ENCODE measurements around the gene DNAJB6.
A peak's percentile ranks its signal among the peaks of the same experiment; 100 is the strongest.

DNAJB6 gene

DNA sequence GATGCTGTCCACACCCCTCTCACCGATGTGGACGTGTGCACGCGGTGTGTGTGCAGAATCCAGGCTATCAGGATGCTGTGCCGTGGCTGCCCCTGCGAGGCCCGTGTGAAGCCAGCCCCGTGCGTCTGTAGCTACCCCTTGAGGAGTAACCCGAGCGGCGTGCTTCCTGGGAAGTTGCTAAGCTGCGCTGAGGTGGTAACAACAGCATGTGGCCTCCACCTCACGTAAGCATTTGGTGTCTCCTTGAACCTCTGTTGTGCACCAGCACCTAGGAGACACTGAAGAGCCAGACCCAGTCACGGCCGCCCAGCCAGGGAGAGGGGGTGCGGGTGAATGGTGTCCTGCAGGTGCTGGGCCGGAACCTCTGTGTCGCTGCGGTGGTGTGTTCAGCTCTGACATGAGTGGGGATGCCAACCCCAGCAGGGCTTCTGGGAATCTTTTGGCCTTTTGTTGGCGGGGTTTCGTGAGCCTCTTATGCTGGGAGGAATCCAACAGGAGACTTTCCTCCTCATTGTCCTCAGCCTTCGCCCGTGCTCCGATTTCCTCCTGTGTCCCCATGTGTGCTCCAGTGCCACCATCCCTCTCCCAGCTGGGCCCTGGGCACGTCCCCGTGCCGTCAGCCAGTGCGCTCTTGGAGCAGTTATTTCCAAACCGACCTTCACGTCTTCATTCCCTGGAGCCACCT, 60.4 kb downstream of the DNAJB6 start:
- DNase-seq (ENCODE audit: extremely low read depth, low read depth) = no peak
- TF ChIP-seq CTCF (IDR thresholded peaks at IDR 0.05; ENCODE audit: low read depth, low read length) = no peak

GRCh38 chr7:157397731-157398691, 61.2 kb downstream of the DNAJB6 start:
- peak; percentile 52 for DNase-seq (ENCODE audit: extremely low read depth, low read depth)
- peak; percentile 59 for TF ChIP-seq CTCF (IDR thresholded peaks at IDR 0.05; ENCODE audit: low read depth, low read length)

DNA sequence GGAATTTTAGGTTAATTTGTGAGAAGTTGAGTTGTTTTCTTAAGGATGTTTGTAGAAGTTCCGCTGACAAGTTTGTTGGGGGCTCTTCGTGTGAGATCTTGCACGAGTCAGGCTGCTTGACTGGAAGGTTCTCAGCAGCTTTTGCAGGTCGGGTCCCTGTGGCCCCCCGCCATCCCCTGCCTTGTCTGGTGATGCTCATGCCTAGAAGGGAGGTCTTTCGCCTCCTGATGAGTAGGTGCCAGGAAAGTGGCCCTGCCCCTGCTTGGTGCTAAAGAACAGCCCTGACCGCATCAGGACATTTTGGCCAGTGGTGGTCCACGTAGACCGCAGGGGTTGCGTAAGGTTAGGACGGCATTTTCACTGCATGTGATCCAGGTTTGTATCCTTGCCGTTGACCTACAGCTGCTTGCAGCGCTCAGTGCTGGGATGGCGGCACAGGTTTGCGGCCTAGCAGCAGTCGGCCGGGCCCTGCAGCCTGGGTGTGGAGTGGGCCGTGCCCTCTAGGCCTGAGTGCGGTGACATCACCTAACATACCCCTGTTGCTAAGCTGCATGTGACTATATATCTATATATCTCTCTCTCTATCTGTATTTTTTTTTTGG, 62.4 kb downstream of the DNAJB6 start:
- no peak for DNase-seq (ENCODE audit: extremely low read depth, low read depth)

DNA sequence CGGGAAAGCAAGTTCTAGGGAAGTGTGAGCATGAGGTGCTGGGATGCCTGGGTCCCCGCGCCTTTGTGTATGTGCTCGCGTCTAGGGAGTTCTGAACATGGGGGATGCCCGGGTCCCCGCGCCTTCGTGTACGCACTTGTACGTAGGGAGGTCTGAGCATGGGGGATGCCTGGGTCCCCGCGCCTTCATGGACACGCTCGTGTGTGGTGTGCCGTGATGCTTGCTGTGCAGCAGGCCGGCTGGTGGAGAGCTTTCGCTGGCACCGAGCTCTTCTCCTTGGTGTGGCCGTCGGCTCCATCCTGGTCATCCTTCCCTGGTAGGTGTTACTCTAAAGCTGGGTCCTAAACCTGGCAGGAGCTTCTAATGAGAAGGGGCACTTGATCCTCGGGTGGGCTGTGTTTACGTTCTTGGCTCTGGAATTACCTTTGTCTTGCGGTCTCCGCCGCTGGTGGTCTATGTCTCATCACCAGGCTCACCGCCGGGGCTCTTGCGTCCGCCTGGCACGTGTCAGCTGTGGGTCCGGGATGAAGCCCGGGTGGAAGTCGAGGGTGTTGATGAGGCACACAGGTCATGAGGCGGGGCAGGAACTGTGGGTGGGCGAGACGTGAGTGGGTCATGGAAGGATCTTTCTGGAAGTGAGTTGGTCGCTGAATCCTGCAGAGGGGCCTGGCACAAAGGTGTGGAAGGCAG, 63.5 kb downstream of the DNAJB6 start:
- no peak for DNase-seq (ENCODE audit: extremely low read depth, low read depth)
- TF ChIP-seq CTCF (IDR thresholded peaks at IDR 0.05; ENCODE audit: low read depth, low read length) = no peak

More for the DNA sequence above, 62.4 kb downstream of the DNAJB6 start:
- TF ChIP-seq CTCF (IDR thresholded peaks at IDR 0.05; ENCODE audit: low read depth, low read length) = no peak

DNA sequence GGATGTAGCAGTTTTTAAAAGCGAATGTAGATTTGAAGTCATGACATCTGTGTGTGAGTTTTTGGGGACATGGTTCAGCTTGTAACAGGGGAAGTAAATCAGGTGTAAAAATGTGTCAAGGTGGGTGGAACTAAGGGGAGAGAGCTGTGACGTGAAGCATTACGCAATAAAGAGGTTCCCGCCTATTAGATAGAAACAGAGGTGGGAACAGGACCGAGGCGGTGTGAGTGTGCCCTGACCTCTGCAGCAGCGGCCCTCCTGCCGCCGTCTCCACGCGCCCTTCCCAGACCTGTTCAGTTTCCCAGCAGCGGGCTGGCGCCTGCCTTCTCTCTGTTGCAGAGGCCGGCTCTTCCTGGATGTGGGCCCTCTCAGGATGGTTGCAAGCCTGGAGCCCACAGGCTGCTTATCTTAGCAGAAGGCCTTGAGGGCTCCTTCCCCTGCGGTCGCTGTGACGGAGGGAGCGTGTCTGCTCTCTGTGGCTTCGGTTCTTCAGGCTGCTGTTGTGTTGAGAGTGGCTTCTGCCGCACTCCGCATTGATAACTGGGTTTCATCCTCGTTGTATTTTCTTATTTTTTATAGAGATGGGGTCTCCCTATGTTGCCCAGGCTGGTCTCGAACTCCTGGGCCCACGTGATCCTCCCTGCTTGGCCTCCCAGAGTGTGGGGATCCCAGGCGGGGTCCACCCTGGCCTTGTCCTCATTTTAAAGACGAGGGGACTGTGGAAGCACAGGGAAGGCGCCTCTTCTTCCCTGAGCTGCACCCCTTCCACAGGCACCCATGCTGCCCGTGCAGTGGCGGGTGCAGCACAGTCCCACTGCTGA, 65.0 kb downstream of the DNAJB6 start:
- no peak for TF ChIP-seq CTCF (IDR thresholded peaks at IDR 0.05; ENCODE audit: low read depth, low read length)
- no peak for DNase-seq (ENCODE audit: extremely low read depth, low read depth)

- DNase-seq (ENCODE audit: extremely low read depth, low read depth) = no peak
- no peak for TF ChIP-seq CTCF (IDR thresholded peaks at IDR 0.05; ENCODE audit: low read depth, low read length)
Measured at GRCh38 chr7:157402388-157402703, 65.5 kb downstream of the DNAJB6 start.
